B cell (primary cell): ENCODE results near the gene ASTN1. TPM values are rescaled to one million over a fixed set of nuclear protein-coding genes. Genes with fewer than 3 reads are reported as not detected.

ENCODE experiments used
- ATAC-seq: fragments of 200-7000 bp; cut with Tn5 transposase; one replicate; pipeline ENCODE4 v1.10.0; 2021; ENCODE audit warnings: low read depth, mild to moderate bottlenecking, moderate number of reproducible peaks, moderate library complexity
- CTCF ChIA-PET: fragments of 350-600 bp; sonication (Branson Sonifier 250); formaldehyde crosslinking; loops from one replicate; lab custom pipeline; 2021; ENCODE audit warnings: antibody characterized with exemption, inconsistent platforms; lab: Charles Lee
- POLR2A ChIA-PET: fragments of 350-600 bp; sonication (Branson Sonifier 250); formaldehyde crosslinking; loops from one replicate; lab custom pipeline; 2021; ENCODE audit warnings: antibody characterized with exemption; lab: Charles Lee
- DNase-seq: peaks from one replicate; pipeline ENCODE4 v3.0.0; 2013
- H2AFZ ChIP-seq: 2 replicates; pipeline ENCODE4 v1.6.1; 2012; ENCODE audit warnings: mild to moderate bottlenecking, low read depth, low read length; ENCODE audit not compliant: insufficient read depth, poor library complexity, severe bottlenecking
- H3K27ac ChIP-seq, 2 donors: 1 replicate in 1 of 2; 2 replicates in 1 of 2; pipeline ENCODE4 v1.5.1; 2012 to 2013; ENCODE audit warnings: low read length in 2 of 2, mild to moderate bottlenecking in 2 of 2, moderate library complexity in 1 of 2
- H3K27me3 ChIP-seq, 4 experiments: fragments of 200-600 bp in 1 of 4; sonication (generic) in 1 of 4; replicated peaks in 1 of 4; 1 replicate in 2 of 4; 2 replicates in 2 of 4; pipeline versions ENCODE4 v1.6.1 to v1.7.0; 2013 to 2016; ENCODE audit warnings: low read length in 3 of 4, mild to moderate bottlenecking in 2 of 4, mixed read lengths in 1 of 4, moderate library complexity in 1 of 4; ENCODE audit not compliant: insufficient read depth in 4 of 4, control insufficient read depth in 3 of 4; ENCODE audit errors: control extremely low read depth in 1 of 4
- H3K36me3 ChIP-seq, 2 experiments: replicated peaks in 1 of 2; 1 replicate in 1 of 2; 2 replicates in 1 of 2; pipeline versions ENCODE4 v1.6.1 to v1.7.1; 2013; ENCODE audit warnings: low read length in 1 of 2; ENCODE audit not compliant: insufficient read depth in 2 of 2, control insufficient read depth in 1 of 2; ENCODE audit errors: control extremely low read depth in 1 of 2, extremely low read depth in 1 of 2
- H3K4me1 ChIP-seq, 2 donors: fragments of 200-600 bp in 1 of 2; sonication (generic) in 1 of 2; 1 replicate in 1 of 2; 2 replicates in 1 of 2; pipeline versions ENCODE4 v1.5.1 to v1.6.1; 2013 to 2017; ENCODE audit warnings: low read length in 2 of 2; ENCODE audit not compliant: control insufficient read depth in 2 of 2, insufficient read depth in 2 of 2
- H3K4me2 ChIP-seq: replicated peaks from 2 replicates; pipeline ENCODE3; 2012; ENCODE audit warnings: mild to moderate bottlenecking, low read depth, low read length; ENCODE audit not compliant: poor library complexity, severe bottlenecking
- H3K4me3 ChIP-seq, 5 experiments: fragments of 200-600 bp in 1 of 5; sonication (generic) in 1 of 5; 1 replicate in 3 of 5; 2 replicates in 2 of 5; pipeline versions ENCODE4 v1.5.1 to v1.7.0; 2011 to 2016; ENCODE audit warnings: low read length in 4 of 5, mild to moderate bottlenecking in 4 of 5, low read depth in 2 of 5, control low read depth in 1 of 5, moderate library complexity in 1 of 5; ENCODE audit not compliant: insufficient read depth in 1 of 5; ENCODE audit errors: control extremely low read depth in 1 of 5, extremely low read depth in 1 of 5
- H3K79me2 ChIP-seq: fragments of 200-600 bp; sonication (generic); one replicate; pipeline ENCODE4 v1.6.0; 2016; ENCODE audit warnings: low read length; ENCODE audit not compliant: control insufficient read depth, insufficient read depth
- H3K9ac ChIP-seq: fragments of 200-600 bp; sonication (generic); 2 replicates; pipeline ENCODE4 v1.6.1; 2017; ENCODE audit warnings: mild to moderate bottlenecking, low read length, moderate library complexity
- H3K9me3 ChIP-seq, 3 donors: one replicate each; pipeline versions ENCODE4 v1.6.1 to v1.7.1; 2013; ENCODE audit warnings: low read length in 2 of 3; ENCODE audit not compliant: control insufficient read depth in 2 of 3, insufficient read depth in 1 of 3; ENCODE audit errors: control extremely low read depth in 1 of 3
- H4K20me1 ChIP-seq: 2 replicates; pipeline ENCODE4 v1.6.0; 2012; ENCODE audit warnings: mild to moderate bottlenecking, low read length; ENCODE audit not compliant: insufficient read depth, control insufficient read depth, poor library complexity, severe bottlenecking
- H3K27ac Mint-ChIP-seq: one replicate; pipeline ENCODE4 v1.8.0; 2021; ENCODE audit warnings: mixed read lengths
- H3K27me3 Mint-ChIP-seq: one replicate; pipeline ENCODE4 v1.8.0; 2021; ENCODE audit warnings: mixed read lengths
- H3K4me1 Mint-ChIP-seq: one replicate; pipeline ENCODE4 v1.8.0; 2021; ENCODE audit warnings: mixed read lengths
- H3K4me3 Mint-ChIP-seq: one replicate; pipeline ENCODE4 v1.8.0; 2021; ENCODE audit warnings: mixed read lengths
- H3K9me3 Mint-ChIP-seq: one replicate; pipeline ENCODE4 v1.8.0; 2022; ENCODE audit warnings: mixed read lengths; ENCODE audit not compliant: insufficient read depth
- CTCF ChIP-seq: fragments of 200-600 bp; IDR thresholded peaks from one replicate; pipeline ENCODE4 v1.8.0; 2022; ENCODE audit warnings: antibody characterized with exemption, mild to moderate bottlenecking
- EZH2 ChIP-seq: IDR thresholded peaks from 2 replicates; pipeline ENCODE4 v1.6.1; 2012; ENCODE audit warnings: borderline replicate concordance, low read depth, mild to moderate bottlenecking, moderate library complexity, low read length; ENCODE audit not compliant: insufficient read depth, poor library complexity, severe bottlenecking
- WGBS: methylation state at CpG from one replicate; pipeline ENCODE4 v1.1.5; 2013; ENCODE audit warnings: missing lambda C conversion rate; ENCODE audit not compliant: insufficient coverage; 5-methylcytosine and 5-hydroxymethylcytosine counted together
- intact Hi-C: fragments of 100-400 bp; cut with micrococcal nuclease; formaldehyde crosslinking; loops from one replicate; pipeline ENCODE4 v1.10.0; 2022
- polyA plus RNA-seq: library from polyadenylated mRNA; depleted of rRNA; stranded (reverse); fragments of >200 nt; gene quantifications from 2 replicates; pipeline ENCODE4 v1.2.3, GENCODE V29; 2012
- total RNA-seq, 2 donors: library from RNA; stranded (reverse); fragments of 120-200 nt in 1 of 2; gene quantifications; 1 replicate in 1 of 2; 2 replicates in 1 of 2; pipeline versions ENCODE4 v1.2.3 to v1.2.4, GENCODE V29; 2013 to 2022

Gene ASTN1
- total and polyA plus RNA-seq, 2 donors (not counting 1 experiment from before 2014, with no cell fraction given), result not detected

- Histone ChIP-seq H3K4me3 (no peak overlapping the region), H3K27me3 (no peaks in the 10 kb centered on the region), H3K79me2 (no peaks in the 10 kb centered on the region), H3K4me2 (no peak overlapping the region), H3K9me3 (peaks cover 0 to 2% (median 0%) of the 10 kb centered on the region in 3 donors), H4K20me1 (no peaks in the 10 kb centered on the region), H3K9ac (no peak overlapping the region), H2AFZ (no peak overlapping the region), H3K36me3 (no peaks in the 10 kb centered on the region), H3K27ac (no peak overlapping the region), H3K4me1 (peaks cover 0 to 4% of the 10 kb centered on the region in 2 donors)
- no peak for ATAC-seq
- WGBS, result no CpG with 5 or more reads among the region's 4 CpGs
- Mint-ChIP-seq H3K4me3 (no peak overlapping the region), H3K9me3 (no peaks in the 10 kb centered on the region), H3K27me3 (peaks cover 7% of the 10 kb centered on the region), H3K27ac (no peak overlapping the region), H3K4me1 (peaks cover 8% of the 10 kb centered on the region)
- intact Hi-C loops, result no loop called here
- POLR2A ChIA-PET, result no interaction called here
- no peak for TF ChIP-seq CTCF
- TF ChIP-seq EZH2, result no peak
- no peak for DNase-seq
- CTCF ChIA-PET, result no interaction called here
These were observed 45.2 kb downstream of the ASTN1 start for GRCh38 chr1:177119311-177119710.

GRCh38 chr1:177118901-177119300, 45.6 kb downstream of the ASTN1 start:
- H3K27me3 ChIP-seq, result no peaks in the 10 kb centered on the region
- ChIA-PET CTCF (no interaction called here), POLR2A (no interaction called here)
- H3K9ac ChIP-seq, result no peak overlapping the region
- TF ChIP-seq EZH2 (no peak), CTCF (no peak)
- Mint-ChIP-seq H3K4me3 (no peak overlapping the region), H3K27me3 (peaks cover 7% of the 10 kb centered on the region), H3K4me1 (peaks cover 7% of the 10 kb centered on the region), H3K9me3 (no peaks in the 10 kb centered on the region), H3K27ac (no peak overlapping the region)
- no peak overlapping the region for H3K4me3 ChIP-seq
- ATAC-seq (no peak), DNase-seq (no peak)
- peaks cover 0 to 4% of the 10 kb centered on the region in 2 donors for H3K4me1 ChIP-seq
- H3K4me2 ChIP-seq, result no peak overlapping the region
- intact Hi-C loops, result no loop called here
- no peaks in the 10 kb centered on the region for H3K79me2 ChIP-seq
- WGBS, result 83% methylated on average over 1 of the region's 4 CpGs
- H3K9me3 ChIP-seq, result peaks cover 0 to 2% (median 0%) of the 10 kb centered on the region in 3 donors
- H3K36me3 ChIP-seq, result no peaks in the 10 kb centered on the region
- no peak overlapping the region for H2AFZ ChIP-seq
- no peaks in the 10 kb centered on the region for H4K20me1 ChIP-seq
- H3K27ac ChIP-seq, result no peak overlapping the region
